Fibroblast of upper back skin (primary cell): ENCODE data around the gene BRD3OS.

ENCODE experiments used
- DNase-seq: peaks from one replicate; pipeline ENCODE4 v3.0.0-alpha.2; 2013

Gene BRD3OS

GRCh38 chr9:134007150-134007549, 18.1 kb upstream of the BRD3OS start:
- no peak for DNase-seq

- no peak for DNase-seq
These were observed 17.7 kb upstream of the BRD3OS start for GRCh38 chr9:134007571-134007970.

GRCh38 chr9:134010310-134011173, 14.7 kb upstream of the BRD3OS start:
- no peak for DNase-seq

DNA sequence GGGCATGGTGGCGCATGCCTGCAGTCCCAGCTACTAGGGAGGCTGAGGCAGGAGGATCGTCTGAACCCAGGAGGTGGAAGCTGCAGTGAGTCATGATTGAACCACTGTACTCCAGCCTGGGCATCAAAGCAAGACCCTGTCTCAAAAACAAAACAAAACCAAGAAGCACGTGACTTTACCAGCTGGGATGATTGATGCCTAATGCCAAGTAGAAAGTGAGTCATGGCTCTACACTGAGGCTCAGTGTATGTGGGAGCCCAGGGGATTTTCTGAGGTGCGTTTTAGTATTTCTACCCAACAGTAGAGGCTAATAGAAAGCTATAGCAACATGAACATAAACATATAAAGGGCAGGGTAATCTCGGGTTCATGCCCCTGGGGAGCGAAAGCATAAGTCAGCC, 13.9 kb upstream of the BRD3OS start:
- no peak for DNase-seq

DNA sequence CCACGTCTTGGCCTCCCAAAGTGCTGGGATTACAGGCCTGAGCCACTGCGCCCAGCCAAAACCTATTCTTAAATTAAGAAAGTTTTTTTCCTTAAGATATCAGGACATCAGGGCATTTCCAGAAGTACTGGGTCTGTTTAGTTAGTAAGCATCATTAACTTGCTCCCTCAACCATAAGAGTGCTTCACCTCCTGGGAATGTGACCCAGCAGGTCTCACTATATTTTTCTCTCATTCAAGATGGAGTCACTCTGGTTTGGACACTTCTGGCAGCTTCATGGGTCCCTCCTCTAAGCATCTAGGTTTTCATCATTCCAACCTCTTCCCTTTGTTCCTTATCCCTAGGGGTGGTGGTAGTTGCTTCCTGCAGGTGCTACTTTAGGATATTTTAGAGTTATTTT, 10.3 kb upstream of the BRD3OS start:
- DNase-seq: no peak

DNA sequence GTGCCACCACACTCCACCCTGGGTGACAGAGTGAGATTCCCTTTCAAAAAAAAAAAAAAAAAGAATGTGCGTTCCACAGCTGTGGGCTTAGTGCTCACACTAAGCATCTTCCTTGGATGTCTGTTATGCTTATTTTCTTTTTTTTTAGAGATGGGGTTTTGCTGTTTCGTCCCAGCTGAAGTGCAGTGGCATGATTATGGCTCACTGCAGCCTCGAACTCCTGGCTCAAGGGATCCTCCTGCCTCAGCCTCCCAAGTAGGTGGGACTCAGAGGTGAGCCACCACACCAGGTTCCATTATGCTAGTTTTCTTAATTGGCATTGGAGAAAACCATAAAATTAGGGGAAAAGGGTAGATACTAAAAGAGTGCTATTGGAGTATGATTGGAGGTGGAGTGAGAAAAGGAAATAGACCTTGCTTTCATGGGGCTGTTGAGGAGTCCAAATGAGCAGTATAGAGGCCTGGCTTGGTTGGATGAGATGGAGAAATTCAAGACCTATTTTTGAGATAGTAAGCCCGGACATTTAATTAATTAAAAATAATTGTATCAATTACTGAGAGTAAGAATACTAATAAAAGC, 978 bp upstream of the BRD3OS start:
- no peak for DNase-seq

DNA sequence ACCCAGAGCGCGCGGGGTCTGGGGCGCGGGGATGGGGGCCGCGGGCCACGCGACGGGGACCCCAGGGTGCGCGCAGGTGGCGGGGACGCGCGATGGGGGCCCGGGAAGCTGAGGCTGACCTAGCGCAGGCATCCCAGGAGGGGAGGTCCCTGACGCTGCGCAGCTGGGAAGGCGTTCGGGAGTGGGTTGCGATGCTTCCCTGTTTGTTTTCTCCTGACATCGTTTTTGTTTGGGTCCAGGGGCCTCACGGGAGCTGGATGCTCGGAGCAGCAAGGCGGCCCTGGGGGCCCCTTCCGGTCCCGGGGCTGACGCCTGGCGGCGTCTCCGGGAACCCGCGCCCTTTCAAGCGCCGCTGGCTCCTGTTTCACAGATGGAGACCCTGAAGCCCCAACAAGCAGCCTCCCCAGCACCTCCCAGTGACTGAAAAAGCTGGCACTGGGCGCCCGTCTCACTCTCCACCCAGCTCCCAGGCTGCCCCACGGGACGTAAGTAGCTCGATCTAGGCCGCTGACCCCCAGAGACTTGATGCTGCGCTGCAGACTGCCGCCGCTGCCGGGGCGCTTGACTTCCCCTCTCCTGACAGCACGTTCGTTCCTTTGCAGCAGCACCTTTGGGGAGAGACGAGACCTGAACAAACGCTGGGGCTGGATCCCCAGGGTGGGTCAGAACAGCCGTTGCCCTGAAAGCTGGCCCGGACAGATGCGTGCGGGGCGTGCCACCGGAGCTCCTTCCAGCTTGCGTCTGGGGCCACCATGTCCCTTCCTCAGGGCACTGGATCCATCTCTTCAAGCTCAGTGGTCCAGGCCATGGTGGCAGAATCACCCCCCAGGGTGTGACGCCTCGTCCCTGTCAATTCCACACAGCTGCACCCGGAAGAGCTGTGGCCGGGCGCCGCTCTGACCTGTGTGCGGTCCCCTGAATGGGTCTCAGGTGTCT, 593 bp downstream of the BRD3OS start:
- peak; percentile 17 for DNase-seq

- DNase-seq: no peak
These were observed 1.3 kb downstream of the BRD3OS start for GRCh38 chr9:134026581-134026980.

DNA sequence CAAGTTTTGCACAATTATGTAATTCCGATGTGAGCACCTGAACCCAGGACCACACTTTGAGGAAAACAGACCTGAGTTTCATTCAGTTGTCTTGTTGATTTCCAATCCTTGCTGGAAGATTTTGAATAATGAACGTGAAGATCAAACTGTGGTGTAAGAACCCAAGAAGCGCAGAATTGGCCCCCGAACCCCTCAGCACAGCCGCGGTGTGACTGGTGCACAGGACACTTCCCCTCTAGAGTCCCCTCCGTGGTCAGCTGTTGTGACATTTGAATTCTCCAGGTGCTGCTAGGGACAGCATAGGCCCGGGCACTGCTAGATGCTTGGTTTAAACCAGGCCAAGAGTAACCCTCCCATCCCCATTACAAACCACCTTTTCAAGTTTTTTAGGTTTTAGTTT, 1.7 kb downstream of the BRD3OS start:
- DNase-seq: no peak

- no peak for DNase-seq
These were observed 2.3 kb downstream of the BRD3OS start for GRCh38 chr9:134027561-134027960.

DNA sequence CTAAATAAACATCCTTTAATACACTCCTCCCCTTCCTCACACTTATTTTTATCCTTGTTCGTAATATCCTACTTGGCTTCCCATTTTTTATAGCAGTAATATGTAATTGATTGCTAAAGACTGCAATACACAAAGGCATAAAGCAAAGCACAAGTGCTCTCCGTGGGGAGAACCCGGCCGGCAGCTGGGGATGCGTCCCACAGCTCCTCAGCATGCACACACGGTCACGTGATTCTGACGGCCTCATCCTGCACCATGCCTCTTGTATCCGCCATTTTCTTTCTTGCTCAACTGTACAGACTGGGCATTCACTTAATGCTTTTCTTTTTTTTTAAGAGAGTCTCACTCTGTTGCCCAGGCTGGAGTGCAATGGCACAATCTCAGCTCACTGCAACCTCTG, 2.8 kb downstream of the BRD3OS start:
- no peak for DNase-seq

GRCh38 chr9:134028575-134029247, 3.4 kb downstream of the BRD3OS start:
- no peak for DNase-seq

GRCh38 chr9:134029248-134030226, 4.3 kb downstream of the BRD3OS start:
- DNase-seq: no peak

GRCh38 chr9:134030821-134031470, 5.7 kb downstream of the BRD3OS start:
- no peak for DNase-seq

DNA sequence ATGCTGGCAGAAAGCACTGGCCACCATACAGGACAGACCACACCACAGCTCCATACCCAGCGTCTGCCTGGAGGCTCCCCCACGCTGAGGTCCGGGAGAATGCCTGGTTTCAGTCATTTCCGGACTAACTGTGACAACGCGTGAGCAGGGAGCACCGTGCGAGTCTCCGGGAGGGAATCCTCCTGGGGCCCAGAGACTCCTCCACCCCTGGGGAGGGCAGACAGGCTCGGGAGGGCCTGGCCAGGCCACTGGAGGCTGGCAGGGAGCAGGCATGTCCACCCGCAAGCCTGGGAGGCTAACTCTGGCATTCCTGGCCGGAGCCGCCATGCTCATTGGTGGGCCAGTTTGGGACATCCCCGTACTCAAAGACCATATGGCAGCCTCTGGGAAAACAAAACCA, 6.5 kb downstream of the BRD3OS start:
- no peak for DNase-seq

DNA sequence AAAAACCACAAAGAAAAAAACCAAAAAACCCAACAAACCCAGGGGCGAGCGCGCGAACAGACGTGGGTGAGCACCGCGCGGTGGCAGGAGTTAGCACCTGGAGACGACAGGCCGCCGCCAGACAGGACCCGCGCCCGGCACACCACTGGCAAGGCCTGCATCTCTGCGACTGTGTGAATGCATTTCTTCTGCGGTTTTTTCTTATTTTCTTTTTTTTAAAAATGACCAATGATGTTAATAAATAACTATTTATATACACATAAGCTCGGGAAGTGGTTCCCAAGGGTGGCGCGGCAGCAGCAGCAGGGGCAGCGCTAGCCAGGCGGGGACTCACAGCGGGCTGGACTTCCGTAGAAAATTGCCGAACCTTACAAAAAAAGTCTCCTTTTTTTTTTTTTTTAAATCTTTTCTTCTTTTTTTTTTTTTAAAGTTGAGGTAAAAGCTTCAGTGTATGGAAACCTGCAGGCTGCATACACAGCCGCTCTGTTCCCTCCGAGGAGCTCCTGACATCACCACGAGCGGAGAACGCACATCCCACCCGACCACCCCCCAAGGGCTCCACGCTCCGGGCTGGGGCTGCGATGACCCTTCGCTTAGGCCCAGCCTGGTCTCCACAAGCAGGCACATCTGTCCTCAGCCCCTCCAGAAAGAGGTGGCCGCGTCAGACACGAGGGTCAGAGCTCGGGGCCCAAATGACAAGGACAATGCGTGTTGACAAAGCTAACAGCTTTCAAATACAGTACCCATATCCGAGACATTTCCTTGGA, 7.4 kb downstream of the BRD3OS start:
- DNase-seq: no peak

GRCh38 chr9:134033516-134034214, 8.4 kb downstream of the BRD3OS start:
- DNase-seq: no peak

GRCh38 chr9:134034215-134035040, 9.1 kb downstream of the BRD3OS start:
- no peak for DNase-seq
